Caco-2 (cell line): Measurements from ENCODE around the gene HSD17B12. TPM values are rescaled to one million over a fixed set of nuclear protein-coding genes. Genes with fewer than 3 reads are reported as not detected.
A peak's percentile ranks its signal among the peaks of the same experiment; 100 is the strongest.

Source experiments
- BruUV-seq: library from RNA; stranded (reverse); fragments of 400-500 nt; replicated peaks from 2 replicates; lab custom pipeline; 2021; lab: Mats Ljungman, UMichigan
- CTCF ChIA-PET: fragments of 300-600 bp; sonication (Branson Sonifier 250); formaldehyde crosslinking; loops from one replicate; lab custom pipeline; 2022; ENCODE audit warnings: antibody characterized with exemption; lab: Charles Lee
- POLR2A ChIA-PET: fragments of 300-600 bp; sonication (Branson Sonifier 250); formaldehyde crosslinking; loops from one replicate; lab custom pipeline; 2022; ENCODE audit warnings: antibody characterized with exemption; lab: Charles Lee
- DNase-seq, 2 experiments: peaks; one replicate each; pipeline versions ENCODE4 v3.0.0 to v3.0.0-alpha.2; 2020 to 2022
- H3K27me3 ChIP-seq: replicated peaks from 2 replicates; pipeline ENCODE4 v1.6.0; 2011; ENCODE audit warnings: low read length; ENCODE audit not compliant: control insufficient read depth, insufficient read depth
- H3K36me3 ChIP-seq: 2 replicates; pipeline ENCODE4 v1.5.1; 2011; ENCODE audit warnings: low read length; ENCODE audit not compliant: control insufficient read depth, insufficient read depth
- H3K4me1 ChIP-seq: fragments of 250-450 bp; sonication (Bioruptor Pico); 2 replicates; pipeline ENCODE4 v1.5.1; 2020; ENCODE audit warnings: mild to moderate bottlenecking
- H3K4me3 ChIP-seq: 2 replicates; pipeline ENCODE4 v1.5.1; 2011; ENCODE audit warnings: low read depth, mild to moderate bottlenecking, control low read depth, low read length
- H3K9me3 ChIP-seq: fragments of 250-450 bp; sonication (Bioruptor Pico); 2 replicates; pipeline ENCODE4 v1.5.1; 2020; ENCODE audit warnings: mild to moderate bottlenecking, moderate library complexity
- H3K27ac Mint-ChIP-seq: one replicate; pipeline ENCODE4 v1.8.0; 2022; ENCODE audit warnings: mixed read lengths; ENCODE audit not compliant: unreplicated experiment
- H3K27me3 Mint-ChIP-seq: one replicate; pipeline ENCODE4 v1.8.0; 2022; ENCODE audit warnings: mixed read lengths; ENCODE audit not compliant: insufficient read depth, unreplicated experiment
- H3K36me3 Mint-ChIP-seq: one replicate; pipeline ENCODE4 v1.8.0; 2022; ENCODE audit warnings: mild to moderate bottlenecking, mixed read lengths; ENCODE audit not compliant: insufficient read depth, unreplicated experiment
- H3K4me1 Mint-ChIP-seq: one replicate; pipeline ENCODE4 v1.8.0; 2022; ENCODE audit warnings: low read depth, mixed read lengths; ENCODE audit not compliant: unreplicated experiment
- H3K4me3 Mint-ChIP-seq: one replicate; pipeline ENCODE4 v1.8.0; 2022; ENCODE audit warnings: mild to moderate bottlenecking, moderate library complexity, mixed read lengths; ENCODE audit not compliant: unreplicated experiment
- H3K9me3 Mint-ChIP-seq: one replicate; pipeline ENCODE4 v1.8.0; 2022; ENCODE audit warnings: mixed read lengths; ENCODE audit not compliant: unreplicated experiment
- CTCF ChIP-seq, 2 experiments: fragments of 200-600 bp in 1 of 2; IDR thresholded peaks; 1 replicate in 1 of 2; 2 replicates in 1 of 2; pipeline versions ENCODE4 v1.5.1 to v1.8.0; 2011 to 2022; ENCODE audit warnings: antibody characterized with exemption in 1 of 2, control low read depth in 1 of 2, inconsistent platforms in 1 of 2, low read depth in 1 of 2, low read length in 1 of 2, mild to moderate bottlenecking in 1 of 2, moderate library complexity in 1 of 2; ENCODE audit not compliant: insufficient read depth in 1 of 2, severe bottlenecking in 1 of 2, unreplicated experiment in 1 of 2
- intact Hi-C: fragments of 100-400 bp; cut with micrococcal nuclease; formaldehyde crosslinking; loops from one replicate; pipeline ENCODE4 v1.10.0; 2022; ENCODE audit not compliant: unreplicated experiment
- total RNA-seq: library from RNA; stranded (reverse); gene quantifications from 2 replicates; pipeline ENCODE4 v1.2.3, GENCODE V29; 2022

Gene HSD17B12
- total RNA-seq, 1 experiment from 2014 or later = 155 TPM

GRCh38 chr11:43735961-43736360 lies 55.4 kb downstream of the HSD17B12 start:
- no peaks in the 10 kb centered on the region for H3K27me3 Mint-ChIP-seq
- Histone ChIP-seq H3K4me1 (peaks cover 43% of the 10 kb centered on the region), H3K4me3 (no peak overlapping the region), H3K27me3 (no peaks in the 10 kb centered on the region), H3K36me3 (peaks cover 2% of the 10 kb centered on the region), H3K9me3 (peaks cover under 1% of the 10 kb centered on the region; the same call in 1 of the 2 replicates)
- peaks cover 47% of the 10 kb centered on the region for H3K36me3 Mint-ChIP-seq
- no peak overlapping the region for H3K4me3 Mint-ChIP-seq
- H3K4me1 Mint-ChIP-seq = peaks cover 50% of the 10 kb centered on the region
- DNase-seq = no peak
- TF ChIP-seq CTCF (IDR thresholded peaks at IDR 0.05; ENCODE audit: insufficient read depth in 1 of 2, low read depth in 1 of 2, low read length in 1 of 2, severe bottlenecking in 1 of 2, unreplicated experiment in 1 of 2) = no peak
- peaks cover 13% of the 10 kb centered on the region for H3K9me3 Mint-ChIP-seq
- ChIA-PET CTCF (no interaction called here), POLR2A (no interaction called here)
- BruUV-seq = no TSS peak
- peak overlapping the region; percentile 85 for H3K27ac Mint-ChIP-seq
- intact Hi-C loops = loop anchor here (5.0 kb wide), 1 partner anchor 94 kb away; no protein-coding TSS in a partner anchor

GRCh38 chr11:43736502-43737200 lies 56.1 kb downstream of the HSD17B12 start:
- ChIA-PET CTCF (no interaction called here), POLR2A (no interaction called here)
- Mint-ChIP-seq H3K4me1 (peaks cover 50% of the 10 kb centered on the region), H3K9me3 (peaks cover 13% of the 10 kb centered on the region), H3K27ac (peak overlapping the region; percentile 85), H3K27me3 (no peaks in the 10 kb centered on the region), H3K36me3 (peaks cover 41% of the 10 kb centered on the region), H3K4me3 (no peak overlapping the region)
- H3K4me1 ChIP-seq = peaks cover 44% of the 10 kb centered on the region
- peaks cover 2% of the 10 kb centered on the region for H3K36me3 ChIP-seq
- H3K9me3 ChIP-seq = peaks cover 4% of the 10 kb centered on the region; the same call in 1 of the 2 replicates
- H3K4me3 ChIP-seq = no peak overlapping the region
- H3K27me3 ChIP-seq = no peaks in the 10 kb centered on the region
- BruUV-seq = no TSS peak
- TF ChIP-seq CTCF (IDR thresholded peaks at IDR 0.05; ENCODE audit: insufficient read depth in 1 of 2, low read depth in 1 of 2, low read length in 1 of 2, severe bottlenecking in 1 of 2, unreplicated experiment in 1 of 2) = no peak
- intact Hi-C loops = loop anchor here (5.0 kb wide), 1 partner anchor 94 kb away; no protein-coding TSS in a partner anchor
- no peak for DNase-seq

GRCh38 chr11:43737201-43737590 lies 56.7 kb downstream of the HSD17B12 start:
- Histone ChIP-seq H3K4me3 (no peak overlapping the region), H3K9me3 (peaks cover 4% of the 10 kb centered on the region; the same call in 1 of the 2 replicates), H3K27me3 (no peaks in the 10 kb centered on the region), H3K4me1 (peaks cover 44% of the 10 kb centered on the region), H3K36me3 (peaks cover 2% of the 10 kb centered on the region)
- ChIA-PET CTCF (no interaction called here), POLR2A (interaction anchor here (0.6 kb wide), 1 partner anchor 1052 kb away, joined by 7 read pairs; no protein-coding TSS in a partner anchor)
- Mint-ChIP-seq H3K36me3 (peaks cover 40% of the 10 kb centered on the region), H3K4me1 (peaks cover 45% of the 10 kb centered on the region), H3K9me3 (peaks cover 13% of the 10 kb centered on the region), H3K4me3 (no peak overlapping the region), H3K27ac (peak overlapping the region; percentile 85), H3K27me3 (no peaks in the 10 kb centered on the region)
- intact Hi-C loops = loop anchor here (5.0 kb wide), 1 partner anchor 95 kb away; no protein-coding TSS in a partner anchor
- no TSS peak for BruUV-seq
- TF ChIP-seq CTCF (IDR thresholded peaks at IDR 0.05; ENCODE audit: insufficient read depth in 1 of 2, low read depth in 1 of 2, low read length in 1 of 2, severe bottlenecking in 1 of 2, unreplicated experiment in 1 of 2) = no peak
- no peak for DNase-seq
